IMR-90 (cell line): ENCODE measurements around the gene COL17A1.

Source experiments
- BHLHE40 ChIP-seq: fragments of 150-350 bp; IDR thresholded peaks from 2 replicates; pipeline ENCODE4 v1.6.1; 2016; ENCODE audit warnings: mild to moderate bottlenecking, low read depth, low read length
- CEBPB ChIP-seq: IDR thresholded peaks from 2 replicates; pipeline ENCODE4 v1.6.1; 2012; ENCODE audit warnings: low read depth, low read length, improper control_type of control experiment
- CHD1 ChIP-seq: IDR thresholded peaks from 2 replicates; pipeline ENCODE4 v1.6.1; 2012; ENCODE audit warnings: low read depth, low read length, improper control_type of control experiment
- FOS ChIP-seq: fragments of 150-350 bp; IDR thresholded peaks from 2 replicates; pipeline ENCODE4 v1.6.1; 2016; ENCODE audit warnings: low read depth, low read length
- MAFK ChIP-seq: IDR thresholded peaks from 2 replicates; pipeline ENCODE4 v1.6.1; 2012; ENCODE audit warnings: low read depth, low read length, improper control_type of control experiment
- MAZ ChIP-seq: IDR thresholded peaks from 2 replicates; pipeline ENCODE4 v1.6.1; 2012; ENCODE audit warnings: low read depth, mild to moderate bottlenecking, low read length, improper control_type of control experiment, moderate library complexity, borderline replicate concordance
- MXI1 ChIP-seq: IDR thresholded peaks from 2 replicates; pipeline ENCODE4 v1.6.1; 2012; ENCODE audit warnings: low read depth, mild to moderate bottlenecking, low read length, moderate library complexity, borderline replicate concordance
- POLR2A ChIP-seq: IDR thresholded peaks from 2 replicates; pipeline ENCODE4 v1.6.1; 2012; ENCODE audit warnings: mild to moderate bottlenecking, low read depth, low read length
- RAD21 ChIP-seq: IDR thresholded peaks from 2 replicates; pipeline ENCODE4 v1.6.1; 2012; ENCODE audit warnings: low read length, improper control_type of control experiment
- RFX5 ChIP-seq: IDR thresholded peaks from 2 replicates; pipeline ENCODE4 v1.8.0; 2012; ENCODE audit warnings: low read depth, mild to moderate bottlenecking, low read length, moderate library complexity
- SMC3 ChIP-seq: fragments of 150-350 bp; IDR thresholded peaks from 2 replicates; pipeline ENCODE4 v1.6.1; 2016; ENCODE audit warnings: low read depth, mild to moderate bottlenecking, antibody characterized with exemption, low read length, moderate library complexity
- TF ChIP-seq, protein P1 (sequence below): conservative IDR thresholded peaks from 2 replicates; pipeline ENCODE4 v1.5.1; 2012; ENCODE audit warnings: mild to moderate bottlenecking, low read depth, low read length, improper control_type of control experiment
- TF ChIP-seq, protein P2 (sequence below): fragments of 150-350 bp; IDR thresholded peaks from 2 replicates; pipeline ENCODE4 v1.6.1; 2016; ENCODE audit warnings: low read depth, mild to moderate bottlenecking, low read length, moderate library complexity, borderline replicate concordance
- TF ChIP-seq, protein P3 (sequence below): fragments of 150-350 bp; IDR thresholded peaks from 2 replicates; pipeline ENCODE4 v1.6.1; 2017; ENCODE audit warnings: mild to moderate bottlenecking, antibody characterized with exemption, low read length, low read depth

DNA sequence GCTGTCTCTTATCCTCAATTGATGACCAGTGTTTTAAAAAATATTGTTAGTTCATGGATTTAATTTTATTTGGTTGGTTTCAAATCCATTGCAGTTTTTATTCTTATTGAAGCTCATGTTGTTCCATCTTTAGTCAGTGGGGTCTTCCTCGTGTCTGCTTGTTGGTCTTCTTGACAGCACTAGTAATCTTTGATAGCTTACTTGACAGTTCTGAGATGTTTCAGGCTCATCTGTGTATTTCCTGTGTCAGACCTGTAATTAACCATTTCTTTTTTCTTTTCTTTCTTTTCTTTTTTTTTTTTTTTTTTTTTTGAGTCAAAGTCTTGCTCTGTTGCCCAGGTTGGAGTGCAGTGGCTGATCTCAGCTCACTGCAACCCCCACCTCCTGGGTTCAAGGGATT is 90.5 kb downstream of the COL17A1 start:
- TF ChIP-seq, protein P1, sequence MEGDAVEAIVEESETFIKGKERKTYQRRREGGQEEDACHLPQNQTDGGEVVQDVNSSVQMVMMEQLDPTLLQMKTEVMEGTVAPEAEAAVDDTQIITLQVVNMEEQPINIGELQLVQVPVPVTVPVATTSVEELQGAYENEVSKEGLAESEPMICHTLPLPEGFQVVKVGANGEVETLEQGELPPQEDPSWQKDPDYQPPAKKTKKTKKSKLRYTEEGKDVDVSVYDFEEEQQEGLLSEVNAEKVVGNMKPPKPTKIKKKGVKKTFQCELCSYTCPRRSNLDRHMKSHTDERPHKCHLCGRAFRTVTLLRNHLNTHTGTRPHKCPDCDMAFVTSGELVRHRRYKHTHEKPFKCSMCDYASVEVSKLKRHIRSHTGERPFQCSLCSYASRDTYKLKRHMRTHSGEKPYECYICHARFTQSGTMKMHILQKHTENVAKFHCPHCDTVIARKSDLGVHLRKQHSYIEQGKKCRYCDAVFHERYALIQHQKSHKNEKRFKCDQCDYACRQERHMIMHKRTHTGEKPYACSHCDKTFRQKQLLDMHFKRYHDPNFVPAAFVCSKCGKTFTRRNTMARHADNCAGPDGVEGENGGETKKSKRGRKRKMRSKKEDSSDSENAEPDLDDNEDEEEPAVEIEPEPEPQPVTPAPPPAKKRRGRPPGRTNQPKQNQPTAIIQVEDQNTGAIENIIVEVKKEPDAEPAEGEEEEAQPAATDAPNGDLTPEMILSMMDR: no peak
- no peak for TF ChIP-seq CHD1
- no peak for TF ChIP-seq SMC3
- TF ChIP-seq CEBPB: no peak
- no peak for TF ChIP-seq FOS
- no peak for TF ChIP-seq POLR2A
- TF ChIP-seq MXI1: no peak
- TF ChIP-seq MAZ: no peak
- TF ChIP-seq, protein P2, sequence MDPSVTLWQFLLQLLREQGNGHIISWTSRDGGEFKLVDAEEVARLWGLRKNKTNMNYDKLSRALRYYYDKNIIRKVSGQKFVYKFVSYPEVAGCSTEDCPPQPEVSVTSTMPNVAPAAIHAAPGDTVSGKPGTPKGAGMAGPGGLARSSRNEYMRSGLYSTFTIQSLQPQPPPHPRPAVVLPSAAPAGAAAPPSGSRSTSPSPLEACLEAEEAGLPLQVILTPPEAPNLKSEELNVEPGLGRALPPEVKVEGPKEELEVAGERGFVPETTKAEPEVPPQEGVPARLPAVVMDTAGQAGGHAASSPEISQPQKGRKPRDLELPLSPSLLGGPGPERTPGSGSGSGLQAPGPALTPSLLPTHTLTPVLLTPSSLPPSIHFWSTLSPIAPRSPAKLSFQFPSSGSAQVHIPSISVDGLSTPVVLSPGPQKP: no peak
- TF ChIP-seq BHLHE40: no peak
- TF ChIP-seq, protein P3, sequence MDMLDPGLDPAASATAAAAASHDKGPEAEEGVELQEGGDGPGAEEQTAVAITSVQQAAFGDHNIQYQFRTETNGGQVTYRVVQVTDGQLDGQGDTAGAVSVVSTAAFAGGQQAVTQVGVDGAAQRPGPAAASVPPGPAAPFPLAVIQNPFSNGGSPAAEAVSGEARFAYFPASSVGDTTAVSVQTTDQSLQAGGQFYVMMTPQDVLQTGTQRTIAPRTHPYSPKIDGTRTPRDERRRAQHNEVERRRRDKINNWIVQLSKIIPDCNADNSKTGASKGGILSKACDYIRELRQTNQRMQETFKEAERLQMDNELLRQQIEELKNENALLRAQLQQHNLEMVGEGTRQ: no peak
- TF ChIP-seq MAFK: no peak
- no peak for TF ChIP-seq RFX5
- no peak for TF ChIP-seq RAD21
